GM18520 (cell line): ENCODE data around the gene SGPP1.
"Not testable (repeated sequence)": the region's sequence is repeated elsewhere in the genome, so short reads cannot be mapped to it uniquely, and the experiment has no call there.

Experiments
- ATAC-seq: cut with Tn5 transposase; IDR thresholded peaks from one replicate; pipeline ENCODE4 v1.9.1; 2021; ENCODE audit not compliant: unreplicated experiment

The SGPP1 gene, protein sequence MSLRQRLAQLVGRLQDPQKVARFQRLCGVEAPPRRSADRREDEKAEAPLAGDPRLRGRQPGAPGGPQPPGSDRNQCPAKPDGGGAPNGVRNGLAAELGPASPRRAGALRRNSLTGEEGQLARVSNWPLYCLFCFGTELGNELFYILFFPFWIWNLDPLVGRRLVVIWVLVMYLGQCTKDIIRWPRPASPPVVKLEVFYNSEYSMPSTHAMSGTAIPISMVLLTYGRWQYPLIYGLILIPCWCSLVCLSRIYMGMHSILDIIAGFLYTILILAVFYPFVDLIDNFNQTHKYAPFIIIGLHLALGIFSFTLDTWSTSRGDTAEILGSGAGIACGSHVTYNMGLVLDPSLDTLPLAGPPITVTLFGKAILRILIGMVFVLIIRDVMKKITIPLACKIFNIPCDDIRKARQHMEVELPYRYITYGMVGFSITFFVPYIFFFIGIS

DNA sequence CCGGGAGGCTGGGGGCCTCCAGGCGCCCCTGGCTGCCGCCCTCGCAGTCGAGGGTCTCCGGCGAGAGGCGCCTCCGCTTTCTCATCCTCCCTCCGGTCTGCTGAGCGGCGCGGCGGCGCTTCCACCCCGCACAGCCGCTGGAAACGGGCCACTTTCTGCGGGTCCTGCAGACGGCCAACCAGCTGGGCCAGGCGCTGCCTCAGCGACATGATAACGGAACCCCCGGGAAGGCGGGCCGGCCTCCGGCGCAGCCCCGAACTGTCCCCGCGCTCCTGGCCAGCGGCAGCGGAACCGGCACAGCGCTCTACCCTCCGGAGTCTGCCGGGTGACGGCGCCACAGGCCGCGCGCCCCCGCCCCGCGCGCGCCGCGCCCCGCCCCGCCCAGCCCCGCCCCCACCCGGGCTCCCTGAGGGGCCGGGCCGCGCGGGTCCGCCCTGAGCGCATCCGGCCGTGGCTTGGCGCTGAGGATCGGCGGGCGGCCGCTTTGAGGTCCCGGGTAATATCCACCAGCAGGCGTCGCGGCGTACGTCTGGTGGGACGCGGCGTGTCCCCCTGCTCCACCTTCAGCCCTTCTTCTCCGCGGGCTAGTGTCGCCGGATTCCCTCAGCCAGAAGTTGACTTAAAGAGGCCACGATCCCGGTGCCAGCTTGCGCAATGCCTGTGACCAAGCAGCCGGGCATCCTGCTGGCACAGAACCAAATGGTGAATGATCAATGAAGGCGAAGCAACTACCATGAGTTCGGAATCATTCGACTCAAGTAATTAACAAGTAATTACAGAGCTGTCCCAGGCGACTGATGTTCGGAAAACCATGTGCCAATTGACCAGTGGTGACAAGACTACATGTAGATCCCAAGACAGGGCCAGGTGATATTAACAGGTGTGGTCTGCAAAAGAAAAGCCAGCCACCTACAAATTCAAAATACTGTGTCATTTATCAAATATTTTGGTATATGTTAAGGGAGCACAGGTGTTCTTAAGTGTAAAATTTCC, at the start of gene SGPP1:
Gene SGPP1, minus strand, starts transcription at position 330 of the 993 bp plus-strand sequence. Its CDS starts 121 bp downstream, at position 209.
- ATAC-seq: peak; percentile 67

GRCh38 chr14:63777024-63777423, 49.2 kb upstream of the SGPP1 start:
- ATAC-seq: no peak

DNA sequence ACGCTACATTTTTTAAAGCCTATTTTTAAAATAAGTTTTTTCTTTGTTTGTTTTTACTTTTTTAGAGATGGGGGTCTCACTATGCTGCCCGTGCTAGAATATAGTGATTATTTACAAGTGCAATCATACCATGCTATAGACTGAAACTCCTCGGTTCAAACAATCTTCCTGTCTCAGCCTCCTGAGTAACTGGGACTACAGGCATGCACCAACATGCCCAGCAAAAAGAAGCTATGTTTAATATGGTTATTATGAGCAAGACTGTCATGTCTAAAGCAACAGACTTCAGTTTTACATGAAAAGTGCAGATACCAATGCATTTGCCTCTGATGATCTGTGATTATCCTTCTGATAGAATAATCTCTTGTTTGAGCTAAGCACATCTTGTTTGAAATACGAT, 45.6 kb upstream of the SGPP1 start:
- ATAC-seq: no peak

GRCh38 chr14:63770187-63770807, 42.4 kb upstream of the SGPP1 start:
- no peak for ATAC-seq

GRCh38 chr14:63766611-63767010, 38.7 kb upstream of the SGPP1 start:
- ATAC-seq: no peak

- no peak for ATAC-seq
These were observed 36.8 kb upstream of the SGPP1 start for GRCh38 chr14:63764620-63765139.

- ATAC-seq: no peak
These were observed 36.2 kb upstream of the SGPP1 start for GRCh38 chr14:63764103-63764502.

GRCh38 chr14:63761351-63762117, 33.7 kb upstream of the SGPP1 start:
- no peak for ATAC-seq

DNA sequence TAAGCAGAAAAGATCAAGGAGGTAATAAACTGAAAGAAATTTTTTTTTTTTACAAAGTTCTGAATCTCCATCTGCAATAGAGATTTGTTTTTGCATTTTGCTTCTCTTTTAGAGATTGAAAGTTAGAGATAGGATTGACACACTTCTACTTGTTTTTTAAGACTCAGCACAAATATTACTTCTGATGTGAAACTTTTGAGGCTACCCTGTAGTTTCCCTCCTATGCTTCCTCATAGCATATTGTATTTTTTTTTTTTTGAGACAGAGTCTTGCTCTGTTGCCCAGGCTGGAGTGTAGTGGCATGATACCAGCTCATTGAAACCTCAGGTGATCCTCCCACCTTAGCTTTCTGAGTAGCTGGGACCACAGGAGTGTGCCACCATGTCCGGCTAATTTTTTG, 32.1 kb upstream of the SGPP1 start:
- ATAC-seq: peak; percentile 39

DNA sequence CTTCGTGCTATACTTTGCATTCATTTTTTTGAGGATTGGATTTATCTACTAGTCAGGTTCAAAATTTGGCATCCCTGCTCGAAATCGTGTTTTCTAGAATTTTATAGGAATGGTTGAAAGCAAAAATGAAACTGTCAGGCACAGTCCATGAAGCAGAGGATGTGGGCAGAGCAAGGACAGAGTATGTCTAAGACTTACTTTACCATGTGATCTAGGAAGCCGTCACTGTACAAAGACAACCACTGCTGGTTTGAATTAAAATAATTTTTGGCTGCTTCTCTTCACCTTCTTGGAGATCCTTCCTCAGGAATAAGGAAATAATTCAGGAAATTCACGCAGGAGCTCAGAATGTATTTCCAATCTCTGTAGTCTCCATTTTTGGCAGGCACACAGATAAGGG, 31.6 kb upstream of the SGPP1 start:
- no peak for ATAC-seq

GRCh38 chr14:63757211-63757610, 29.3 kb upstream of the SGPP1 start:
- no peak for ATAC-seq

- ATAC-seq: no peak
These were observed 24.7 kb upstream of the SGPP1 start for GRCh38 chr14:63752449-63753169.

DNA sequence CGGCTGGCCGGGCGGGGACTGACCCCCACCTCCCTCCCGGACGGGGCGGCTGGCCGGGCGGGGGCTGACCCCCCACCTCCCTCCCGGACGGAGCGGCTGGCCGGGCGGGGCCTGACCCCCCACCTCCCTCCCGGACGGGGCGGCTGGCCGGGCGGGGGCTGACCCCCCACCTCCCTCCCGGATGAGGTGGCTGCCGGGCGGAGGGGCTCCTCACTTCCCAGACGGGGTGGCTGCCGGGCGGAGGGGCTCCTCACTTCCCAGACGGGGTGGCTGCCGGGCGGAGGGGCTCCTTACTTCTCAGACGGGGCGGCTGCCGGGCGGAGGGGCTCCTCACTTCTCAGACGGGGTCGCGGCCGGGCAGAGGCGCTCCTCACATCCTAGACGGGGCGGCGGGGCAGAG, 23.2 kb upstream of the SGPP1 start:
- ATAC-seq: not testable (repeated sequence)

- ATAC-seq: peak; percentile 31
These were observed 20.0 kb upstream of the SGPP1 start for GRCh38 chr14:63747846-63748245.

GRCh38 chr14:63745858-63746425, 18.1 kb upstream of the SGPP1 start:
- ATAC-seq: peak; percentile 56

DNA sequence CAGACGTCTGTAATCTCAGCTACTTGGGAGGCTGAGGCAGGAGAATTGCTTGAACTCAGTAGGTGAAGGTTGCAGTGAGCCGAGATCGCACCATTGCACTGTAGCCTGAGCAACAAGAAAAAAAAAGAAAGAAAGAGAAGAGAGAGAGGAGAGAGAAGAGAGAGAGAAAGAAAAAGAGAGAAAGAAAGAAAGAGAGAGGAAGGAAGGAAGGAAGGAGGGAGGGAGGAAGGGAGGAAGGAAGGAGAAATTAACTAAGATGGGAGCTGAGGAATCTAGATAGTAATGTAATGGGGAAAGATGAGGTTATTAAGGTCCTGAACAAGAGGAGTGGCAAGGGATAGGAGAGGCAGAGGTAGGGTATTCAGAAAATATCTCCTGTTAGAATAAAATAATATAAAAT, 17.4 kb upstream of the SGPP1 start:
- ATAC-seq: no peak

- peak; percentile 82 for ATAC-seq
These were observed 9.7 kb upstream of the SGPP1 start for GRCh38 chr14:63737582-63738006.

DNA sequence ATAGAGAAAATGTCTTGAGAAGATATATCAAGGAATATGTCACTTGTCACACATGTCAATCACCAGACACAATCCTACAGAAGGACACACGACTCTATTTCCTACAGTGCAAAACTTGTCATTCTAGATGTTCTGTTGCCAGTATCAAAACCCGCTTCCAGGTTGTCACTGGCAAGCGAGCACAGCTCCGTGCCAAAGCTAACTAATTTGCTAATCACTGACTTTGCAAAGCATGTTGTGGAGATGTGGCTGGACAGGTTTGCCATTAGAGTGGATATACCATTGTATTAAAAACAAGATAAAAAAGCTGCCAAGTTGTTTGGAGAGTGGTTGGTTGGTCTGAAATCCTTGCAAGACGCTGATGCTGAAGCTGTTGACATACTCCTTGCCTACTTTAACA, 7.9 kb upstream of the SGPP1 start:
- ATAC-seq: no peak

- ATAC-seq: no peak
These were observed 2.8 kb upstream of the SGPP1 start for GRCh38 chr14:63730659-63731058.
